AG09309 (cell line): ENCODE results near the gene WDR91.

Source experiments
- DNase-seq: peaks from one replicate; pipeline ENCODE4 v3.0.0-alpha.2; 2010; ENCODE audit warnings: low read depth
- H3K4me3 ChIP-seq: 2 replicates; pipeline ENCODE4 v1.5.1; 2011; ENCODE audit warnings: mild to moderate bottlenecking, low read depth, low read length, moderate library complexity; ENCODE audit not compliant: control insufficient read depth
- TF ChIP-seq, protein P1 (sequence below): IDR thresholded peaks from 2 replicates; pipeline ENCODE4 v1.5.1; 2011; ENCODE audit warnings: mild to moderate bottlenecking, low read depth, low read length, inconsistent platforms; ENCODE audit not compliant: insufficient read depth, control insufficient read depth; ENCODE audit errors: missing control alignments

Gene WDR91

DNA sequence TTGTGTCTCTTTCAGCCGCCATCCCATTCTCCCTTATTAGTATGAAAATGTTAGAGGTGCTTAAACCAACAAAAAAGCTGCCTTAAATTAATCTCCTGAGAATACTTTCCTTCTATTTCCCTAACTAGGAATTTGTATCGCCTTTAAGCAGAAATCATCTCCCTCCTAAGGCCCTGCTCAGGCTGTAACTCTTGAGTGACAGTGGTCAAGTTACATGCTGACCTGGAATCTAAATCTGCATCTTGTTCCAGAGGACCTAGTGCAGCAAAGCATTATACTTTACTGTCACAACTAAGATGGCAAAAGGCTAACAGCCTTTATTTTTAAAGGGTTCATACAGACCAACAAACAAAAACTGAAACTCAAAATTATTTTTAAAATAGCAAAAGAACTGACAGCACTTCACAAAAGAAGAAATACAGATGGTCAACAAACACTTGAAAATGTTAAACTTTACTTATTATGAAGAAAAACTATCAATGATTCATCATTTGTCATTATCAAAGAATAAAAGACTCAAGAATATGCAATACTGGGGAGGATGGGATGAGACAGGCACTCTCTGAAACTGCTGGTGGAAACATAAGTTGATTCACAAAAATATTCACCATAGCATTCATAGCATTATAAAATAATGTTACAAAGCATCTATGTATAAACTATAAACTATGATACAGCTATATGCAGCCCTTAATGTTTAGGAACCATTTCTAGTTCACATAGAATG lies 51.8 kb downstream of the WDR91 start:
- DNase-seq = no peak
- TF ChIP-seq, protein P1, sequence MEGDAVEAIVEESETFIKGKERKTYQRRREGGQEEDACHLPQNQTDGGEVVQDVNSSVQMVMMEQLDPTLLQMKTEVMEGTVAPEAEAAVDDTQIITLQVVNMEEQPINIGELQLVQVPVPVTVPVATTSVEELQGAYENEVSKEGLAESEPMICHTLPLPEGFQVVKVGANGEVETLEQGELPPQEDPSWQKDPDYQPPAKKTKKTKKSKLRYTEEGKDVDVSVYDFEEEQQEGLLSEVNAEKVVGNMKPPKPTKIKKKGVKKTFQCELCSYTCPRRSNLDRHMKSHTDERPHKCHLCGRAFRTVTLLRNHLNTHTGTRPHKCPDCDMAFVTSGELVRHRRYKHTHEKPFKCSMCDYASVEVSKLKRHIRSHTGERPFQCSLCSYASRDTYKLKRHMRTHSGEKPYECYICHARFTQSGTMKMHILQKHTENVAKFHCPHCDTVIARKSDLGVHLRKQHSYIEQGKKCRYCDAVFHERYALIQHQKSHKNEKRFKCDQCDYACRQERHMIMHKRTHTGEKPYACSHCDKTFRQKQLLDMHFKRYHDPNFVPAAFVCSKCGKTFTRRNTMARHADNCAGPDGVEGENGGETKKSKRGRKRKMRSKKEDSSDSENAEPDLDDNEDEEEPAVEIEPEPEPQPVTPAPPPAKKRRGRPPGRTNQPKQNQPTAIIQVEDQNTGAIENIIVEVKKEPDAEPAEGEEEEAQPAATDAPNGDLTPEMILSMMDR = no peak
- H3K4me3 ChIP-seq = no peak overlapping the region

DNA sequence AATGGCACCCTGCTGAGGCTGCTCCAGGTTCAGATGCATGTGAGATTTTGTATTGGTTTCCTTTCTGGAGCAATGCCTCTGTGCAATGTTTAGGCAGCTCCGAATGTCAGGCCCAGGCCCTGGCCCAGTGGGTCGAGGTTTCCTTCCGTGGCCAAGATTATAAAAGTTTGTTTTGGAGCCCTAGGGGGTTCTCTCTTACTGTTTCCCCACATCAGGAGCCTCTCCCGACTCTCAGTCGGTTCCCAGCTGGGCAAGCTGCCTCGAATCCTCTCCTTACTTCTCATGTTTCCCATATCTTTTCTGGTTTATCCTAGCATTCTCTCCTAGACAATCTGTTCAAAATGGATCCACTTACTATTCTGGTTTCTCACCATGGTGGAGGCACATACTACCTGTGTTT lies 52.5 kb downstream of the WDR91 start:
- TF ChIP-seq, protein P1 = no peak
- H3K4me3 ChIP-seq = no peak overlapping the region
- no peak for DNase-seq

DNA sequence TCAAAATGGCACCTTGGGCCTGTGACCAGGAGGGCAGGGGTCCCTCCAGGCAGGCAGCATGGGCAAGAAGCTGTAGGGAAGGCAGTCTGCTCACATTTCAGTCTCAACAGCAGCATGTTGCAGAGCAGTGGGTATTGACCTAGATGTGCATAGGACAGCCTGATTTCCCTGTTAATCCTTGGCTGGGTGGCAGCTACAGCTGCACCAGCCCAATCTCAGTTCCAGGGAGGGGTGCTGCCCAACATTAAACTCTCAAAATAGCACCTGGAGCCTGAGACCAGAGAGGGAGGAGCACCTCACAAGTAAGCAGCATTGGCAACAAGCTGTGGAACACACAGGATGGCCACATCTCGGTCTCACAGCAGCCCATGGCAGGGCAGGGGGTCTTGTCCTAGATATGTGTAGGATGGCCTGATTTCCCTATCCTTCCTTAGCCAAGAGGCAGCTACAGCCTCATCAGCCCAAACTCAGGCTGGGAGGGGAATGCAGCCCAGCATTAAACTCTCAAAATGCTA lies 53.1 kb downstream of the WDR91 start:
- DNase-seq = no peak
- TF ChIP-seq, protein P1 = no peak
- H3K4me3 ChIP-seq = no peak overlapping the region

DNA sequence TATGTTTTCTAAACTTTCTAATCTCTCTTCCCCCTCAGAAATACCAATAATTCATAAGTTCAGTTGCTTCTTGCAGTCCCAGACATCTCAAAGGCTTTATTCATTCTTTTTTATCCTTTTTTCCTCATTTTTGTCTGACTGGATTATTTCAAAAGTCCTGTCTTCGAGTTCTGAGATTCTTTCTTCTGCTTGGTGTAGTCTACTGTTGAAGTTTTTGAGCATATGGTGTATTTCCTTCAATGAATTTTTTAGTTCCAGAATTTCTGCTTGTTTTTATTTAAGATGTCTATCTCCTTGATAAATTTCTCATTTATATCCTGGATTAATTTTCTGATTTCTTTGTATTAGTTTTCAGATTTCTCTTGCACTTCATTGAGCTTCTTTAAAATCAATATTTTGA lies 55.0 kb downstream of the WDR91 start:
- TF ChIP-seq, protein P1 = no peak
- no peak for DNase-seq
- H3K4me3 ChIP-seq = no peak overlapping the region

DNA sequence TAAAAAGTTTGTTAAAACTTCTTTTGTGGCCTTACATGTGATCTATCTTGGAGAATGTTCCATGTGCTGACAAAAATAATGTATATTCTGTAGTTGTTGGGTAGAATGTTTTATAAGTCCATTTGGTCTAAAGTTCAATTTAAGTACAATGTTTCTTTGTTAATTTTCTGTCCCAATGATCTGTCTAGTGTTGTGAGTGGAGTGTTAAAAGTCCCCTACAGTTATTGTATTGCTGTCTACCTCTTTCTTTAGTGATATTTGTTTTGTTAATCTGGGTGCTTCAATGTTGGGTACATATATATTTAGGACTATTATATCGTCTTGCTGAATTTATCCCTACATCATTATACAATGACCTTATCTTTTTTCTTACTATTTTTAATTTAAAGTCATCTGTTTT lies 56.6 kb downstream of the WDR91 start:
- TF ChIP-seq, protein P1 = no peak
- no peak overlapping the region for H3K4me3 ChIP-seq
- DNase-seq = no peak

DNA sequence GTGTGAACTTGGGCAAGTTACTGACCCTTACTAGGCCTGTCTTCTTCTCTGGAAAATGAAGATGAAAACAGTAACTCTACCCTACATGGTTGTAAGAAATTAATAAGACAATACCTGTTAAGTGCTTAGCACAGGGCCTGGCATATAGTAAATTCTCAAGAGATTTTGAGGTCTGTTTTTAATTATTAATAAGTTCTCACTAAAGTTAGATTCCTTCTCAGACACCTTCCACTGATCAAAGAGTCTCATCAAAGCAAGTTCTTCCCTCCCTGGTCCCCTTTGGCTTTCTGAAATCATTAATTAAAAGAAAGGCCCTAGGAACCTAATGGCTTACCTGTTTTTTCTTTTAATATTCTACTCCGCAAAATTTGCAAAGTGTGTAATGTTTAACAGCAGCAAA lies 58.9 kb downstream of the WDR91 start:
- DNase-seq = no peak
- TF ChIP-seq, protein P1 = no peak
- H3K4me3 ChIP-seq = no peak overlapping the region
